NT2/D1 (cell line): ENCODE results near the gene ERCC8.

Experiments
- DNase-seq: peaks from one replicate; pipeline ENCODE4 v3.0.0-alpha.2; 2011; ENCODE audit warnings: low read depth, low spot score
- H3K27me3 ChIP-seq: 2 replicates; pipeline ENCODE4 v1.6.0; 2011; ENCODE audit warnings: mild to moderate bottlenecking; ENCODE audit not compliant: insufficient read length, insufficient read depth
- H3K36me3 ChIP-seq: 2 replicates; pipeline ENCODE4 v1.6.1; 2011; ENCODE audit warnings: mild to moderate bottlenecking, low read length, mixed read lengths; ENCODE audit not compliant: insufficient read depth, insufficient read length
- H3K4me1 ChIP-seq: 2 replicates; pipeline ENCODE4 v1.5.1; 2011; ENCODE audit not compliant: insufficient read depth, insufficient read length
- H3K4me3 ChIP-seq: 2 replicates; pipeline ENCODE4 v1.5.1; 2011; ENCODE audit warnings: low read depth; ENCODE audit not compliant: insufficient read length
- H3K9ac ChIP-seq: 2 replicates; pipeline ENCODE4 v1.6.0; 2011; ENCODE audit warnings: low read depth; ENCODE audit not compliant: insufficient read length
- H3K9me3 ChIP-seq: 2 replicates; pipeline ENCODE4 v1.5.1; 2011; ENCODE audit warnings: mild to moderate bottlenecking, low read length; ENCODE audit not compliant: insufficient read depth
- SUZ12 ChIP-seq: IDR thresholded peaks from 2 replicates; pipeline ENCODE4 v1.6.1; 2011; ENCODE audit not compliant: insufficient read length, insufficient read depth; ENCODE audit errors: extremely low read depth
- YY1 ChIP-seq: IDR thresholded peaks from 2 replicates; pipeline ENCODE4 v1.6.1; 2011; ENCODE audit not compliant: insufficient read length, insufficient read depth
- ZNF274 ChIP-seq: IDR thresholded peaks from 2 replicates; pipeline ENCODE4 v1.6.1; 2011; ENCODE audit warnings: mild to moderate bottlenecking, low read depth, low read length

ERCC8 gene

GRCh38 chr5:60835554-60835953, 109.3 kb downstream of the ERCC8 start:
- Histone ChIP-seq H3K27me3 (no peaks in the 10 kb centered on the region), H3K4me1 (no peaks in the 10 kb centered on the region), H3K36me3 (no peaks in the 10 kb centered on the region), H3K4me3 (no peak overlapping the region), H3K9ac (no peak overlapping the region), H3K9me3 (no peaks in the 10 kb centered on the region)
- no peak for DNase-seq
- no peak for TF ChIP-seq YY1
- TF ChIP-seq SUZ12 = no peak
- no peak for TF ChIP-seq ZNF274

DNA sequence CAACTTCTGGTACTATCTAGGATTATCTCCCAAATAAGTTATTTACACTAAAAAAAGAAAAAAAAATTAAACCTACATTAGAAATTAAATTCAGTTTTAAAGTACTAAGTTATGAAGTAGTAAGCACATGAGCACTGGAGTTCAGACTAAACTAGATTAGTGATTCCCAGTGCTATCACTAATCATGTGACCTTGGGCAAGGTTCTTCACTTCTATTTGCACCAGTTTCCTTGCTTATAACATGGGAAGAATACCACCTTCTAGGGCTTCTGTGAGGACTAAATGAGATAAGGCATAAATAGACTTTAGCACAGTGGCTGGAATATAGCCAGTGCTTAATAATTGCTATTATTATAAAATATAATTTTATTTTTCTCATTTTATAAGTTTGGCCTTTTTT, 111.3 kb downstream of the ERCC8 start:
- no peak overlapping the region for H3K9ac ChIP-seq
- H3K27me3 ChIP-seq = no peaks in the 10 kb centered on the region
- H3K9me3 ChIP-seq = no peaks in the 10 kb centered on the region
- H3K4me1 ChIP-seq = no peaks in the 10 kb centered on the region
- no peak for DNase-seq
- TF ChIP-seq ZNF274 = no peak
- no peak for TF ChIP-seq YY1
- TF ChIP-seq SUZ12 = no peak
- H3K36me3 ChIP-seq = no peaks in the 10 kb centered on the region
- no peak overlapping the region for H3K4me3 ChIP-seq

GRCh38 chr5:60830581-60831127, 114.2 kb downstream of the ERCC8 start:
- Histone ChIP-seq H3K9me3 (no peaks in the 10 kb centered on the region), H3K36me3 (no peaks in the 10 kb centered on the region), H3K4me3 (no peak overlapping the region), H3K9ac (no peak overlapping the region), H3K4me1 (no peaks in the 10 kb centered on the region), H3K27me3 (no peaks in the 10 kb centered on the region)
- no peak for TF ChIP-seq YY1
- no peak for TF ChIP-seq ZNF274
- TF ChIP-seq SUZ12 = no peak
- no peak for DNase-seq

- no peaks in the 10 kb centered on the region for H3K36me3 ChIP-seq
- no peaks in the 10 kb centered on the region for H3K9me3 ChIP-seq
- no peaks in the 10 kb centered on the region for H3K27me3 ChIP-seq
- no peak overlapping the region for H3K9ac ChIP-seq
- H3K4me3 ChIP-seq = no peak overlapping the region
- no peak for DNase-seq
- no peaks in the 10 kb centered on the region for H3K4me1 ChIP-seq
- TF ChIP-seq ZNF274 (no peak), YY1 (no peak)
Measured at GRCh38 chr5:60829490-60830266, 115.2 kb downstream of the ERCC8 start.

DNA sequence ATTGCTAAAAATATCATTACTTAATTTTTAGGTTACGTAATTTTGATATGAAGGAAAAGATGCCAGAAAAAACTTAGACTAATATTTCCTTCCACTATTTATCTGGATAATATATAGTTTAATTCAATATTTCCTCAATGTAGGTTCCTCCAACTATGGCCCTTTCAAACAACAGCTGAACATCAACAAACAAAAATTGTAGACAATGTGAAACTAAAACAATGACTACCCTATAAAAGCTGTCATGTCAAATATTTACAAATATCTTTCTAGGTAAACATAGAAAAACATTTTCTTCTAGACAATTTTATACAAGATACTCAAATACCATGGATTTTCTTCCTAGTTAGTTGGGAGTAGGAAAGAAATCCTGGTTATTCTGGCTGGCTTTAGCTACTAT, 117.7 kb downstream of the ERCC8 start:
- Histone ChIP-seq H3K4me1 (no peaks in the 10 kb centered on the region), H3K36me3 (no peaks in the 10 kb centered on the region)

GRCh38 chr5:60826653-60827052, 118.2 kb downstream of the ERCC8 start:
- no peaks in the 10 kb centered on the region for H3K4me1 ChIP-seq
- no peak for DNase-seq
- no peaks in the 10 kb centered on the region for H3K9me3 ChIP-seq
- no peak for TF ChIP-seq YY1
- TF ChIP-seq SUZ12 = no peak
- TF ChIP-seq ZNF274 = no peak
- no peaks in the 10 kb centered on the region for H3K36me3 ChIP-seq
- no peak overlapping the region for H3K9ac ChIP-seq
- no peak overlapping the region for H3K4me3 ChIP-seq
- H3K27me3 ChIP-seq = no peaks in the 10 kb centered on the region

More for the DNA sequence above, 117.7 kb downstream of the ERCC8 start:
- DNase-seq = no peak
- TF ChIP-seq ZNF274 (no peak), YY1 (no peak)
- Histone ChIP-seq H3K9me3 (no peaks in the 10 kb centered on the region), H3K4me3 (no peak overlapping the region), H3K9ac (no peak overlapping the region), H3K27me3 (no peaks in the 10 kb centered on the region)
